HepG2 (cell line): ENCODE results near the gene SMURF2. TPM values are rescaled to one million over a fixed set of nuclear protein-coding genes. Genes with fewer than 3 reads are reported as not detected.

Source experiments
- ATAC-seq: fragments of 200-7000 bp; cut with Tn5 transposase; 3 replicates; pipeline ENCODE4 v1.9.1; 2020; ENCODE audit warnings: mild to moderate bottlenecking, moderate library complexity
- BruUV-seq: library from RNA; stranded (reverse); fragments of 400-500 nt; replicated peaks from 2 replicates; lab custom pipeline; 2021; lab: Mats Ljungman, UMichigan
- CTCF ChIA-PET: fragments of 300-600 bp; formaldehyde crosslinking; extraction: SDS; loops from one replicate; lab custom pipeline; 2021; ENCODE audit warnings: low total read pairs, inconsistent platforms, low intra/inter-chr PET ratio; lab: Yijun Ruan, JAX
- POLR2A ChIA-PET: fragments of 350-600 bp; sonication (Branson Sonifier 250); formaldehyde crosslinking; loops from one replicate; lab custom pipeline; 2020; ENCODE audit warnings: antibody characterized with exemption, inconsistent platforms; lab: Yijun Ruan, JAX
- DNase-seq: peaks from one replicate; pipeline ENCODE4 v3.0.0-alpha.2; 2015; ENCODE audit warnings: low spot score
- FAIRE-seq: peaks from 3 replicates; lab custom pipeline; 2011; peaks lifted over from hg19 to GRCh38; lab: Jason Lieb, UNC
- H2AFZ ChIP-seq: one replicate; pipeline ENCODE4 v1.6.1; 2011; ENCODE audit warnings: low read length, inconsistent platforms
- H3K27ac ChIP-seq: fragments of 300-600 bp; 3 replicates; pipeline ENCODE4 v1.8.0; 2011; ENCODE audit warnings: mixed run types, mild to moderate bottlenecking, mixed read lengths, low read length, inconsistent platforms; ENCODE audit not compliant: insufficient read depth; ENCODE audit errors: extremely low read length
- H3K27me3 ChIP-seq, 2 experiments: fragments of 200-600 bp in 1 of 2; 2 replicates in 1 of 2; 3 replicates in 1 of 2; pipeline versions ENCODE4 v1.6.0 to v1.8.0; 2011; ENCODE audit warnings: low read length in 2 of 2, mild to moderate bottlenecking in 2 of 2, moderate library complexity in 2 of 2, inconsistent platforms in 1 of 2; ENCODE audit not compliant: insufficient read depth in 2 of 2, control insufficient read depth in 1 of 2
- H3K36me3 ChIP-seq, 2 experiments: fragments of 200-600 bp in 1 of 2; replicated peaks in 1 of 2; 2 replicates in 1 of 2; 3 replicates in 1 of 2; pipeline versions ENCODE4 v1.5.1 to v1.8.0; 2011; ENCODE audit warnings: low read length in 2 of 2, inconsistent platforms in 1 of 2; ENCODE audit not compliant: insufficient read depth in 2 of 2, control insufficient read depth in 1 of 2
- H3K4me1 ChIP-seq: 2 replicates; pipeline ENCODE4 v1.5.1; 2012; ENCODE audit warnings: low read length, inconsistent platforms; ENCODE audit not compliant: insufficient read depth
- H3K4me2 ChIP-seq: 2 replicates; pipeline ENCODE4 v1.6.0; 2011; ENCODE audit warnings: low read depth, low read length, inconsistent platforms
- H3K4me3 ChIP-seq, 3 experiments: fragments of 200-600 bp in 1 of 3; sonication (generic), shearing (Covaris generic) in 1 of 3; replicated peaks in 1 of 3; 2 replicates each; pipeline ENCODE4 v1.5.1; 2011 to 2016; ENCODE audit warnings: low read length in 3 of 3, inconsistent platforms in 2 of 3, low read depth in 2 of 3, mild to moderate bottlenecking in 2 of 3, control low read depth in 1 of 3, mixed read lengths in 1 of 3; ENCODE audit not compliant: insufficient read depth in 1 of 3
- H3K79me2 ChIP-seq: one replicate; pipeline ENCODE4 v1.6.1; 2011; ENCODE audit warnings: low read length, inconsistent platforms; ENCODE audit not compliant: insufficient read depth
- H3K9ac ChIP-seq: 2 replicates; pipeline ENCODE4 v1.6.0; 2011; ENCODE audit warnings: mild to moderate bottlenecking, low read depth, low read length, inconsistent platforms; ENCODE audit not compliant: insufficient read depth
- H3K9me3 ChIP-seq: 2 replicates; pipeline ENCODE4 v1.5.1; 2012; ENCODE audit warnings: mild to moderate bottlenecking, low read length
- H4K20me1 ChIP-seq: 2 replicates; pipeline ENCODE4 v1.6.0; 2011; ENCODE audit warnings: inconsistent platforms, mild to moderate bottlenecking, low read length, moderate library complexity; ENCODE audit not compliant: insufficient read depth
- ARID3A ChIP-seq: IDR thresholded peaks from 2 replicates; pipeline ENCODE4 v1.6.1; 2012; ENCODE audit warnings: low read depth, low read length, improper control_type of control experiment
- BRF2 ChIP-seq: sonication (generic); formaldehyde crosslinking; IDR thresholded peaks from 2 replicates; pipeline ENCODE4 v1.8.1; 2022; ENCODE audit warnings: mild to moderate bottlenecking, missing genetic modification reagents
- CHD4 ChIP-seq: fragments of 200-600 bp; sonication (generic); IDR thresholded peaks from 2 replicates; pipeline ENCODE4 v1.7.0; 2017; ENCODE audit warnings: mild to moderate bottlenecking, low read length, borderline replicate concordance
- HMGA1 ChIP-seq: sonication (generic); formaldehyde crosslinking; conservative IDR thresholded peaks from 2 replicates; pipeline ENCODE4 v1.4.0; 2020; ENCODE audit warnings: missing genetic modification reagents
- MAFF ChIP-seq: IDR thresholded peaks from 2 replicates; pipeline ENCODE4 v1.6.1; 2011; ENCODE audit warnings: low read depth, low read length, improper control_type of control experiment
- MAFK ChIP-seq, 2 experiments: IDR thresholded peaks in 1 of 2; conservative IDR thresholded peaks in 1 of 2; 2 replicates each; pipeline ENCODE4 v1.6.1; 2011; ENCODE audit warnings: improper control_type of control experiment in 2 of 2, low read length in 2 of 2
- NFE2L2 ChIP-seq: fragments of 150-350 bp; IDR thresholded peaks from 2 replicates; pipeline ENCODE4 v1.6.1; 2014; ENCODE audit warnings: low read length
- RFX3 ChIP-seq: IDR thresholded peaks from 2 replicates; pipeline ENCODE4 v1.6.1; 2016; ENCODE audit warnings: missing biosample characterization, missing genetic modification reagents
- SNAPC5 ChIP-seq: sonication (generic); formaldehyde crosslinking; IDR thresholded peaks from 2 replicates; pipeline ENCODE4 v1.8.1; 2023; ENCODE audit warnings: mild to moderate bottlenecking, missing genetic modification reagents, borderline replicate concordance
- ZBTB34 ChIP-seq: sonication (generic); formaldehyde crosslinking; IDR thresholded peaks from 2 replicates; pipeline ENCODE4 v1.8.0; 2022; ENCODE audit warnings: mild to moderate bottlenecking, missing genetic modification reagents
- ZNF350 ChIP-seq: sonication (generic); formaldehyde crosslinking; IDR thresholded peaks from 2 replicates; pipeline ENCODE4 v1.4.0; 2020; ENCODE audit warnings: mild to moderate bottlenecking, low read depth, missing genetic modification reagents, borderline replicate concordance
- ZNF547 ChIP-seq: sonication (generic); formaldehyde crosslinking; IDR thresholded peaks from 2 replicates; pipeline ENCODE4 v1.5.1; 2020; ENCODE audit warnings: mild to moderate bottlenecking, missing genetic modification reagents
- ZNF572 ChIP-seq: sonication (generic); formaldehyde crosslinking; IDR thresholded peaks from 2 replicates; pipeline ENCODE4 v1.5.1; 2020; ENCODE audit warnings: mild to moderate bottlenecking, missing genetic modification reagents
- ZNF775 ChIP-seq: sonication (generic); formaldehyde crosslinking; IDR thresholded peaks from 2 replicates; pipeline ENCODE4 v1.4.0; 2020; ENCODE audit warnings: missing genetic modification reagents, mild to moderate bottlenecking, moderate library complexity, borderline replicate concordance
- ZXDC ChIP-seq: sonication (generic); formaldehyde crosslinking; IDR thresholded peaks from 2 replicates; pipeline ENCODE4 v1.5.0; 2020; ENCODE audit warnings: mild to moderate bottlenecking, missing genetic modification reagents
- WGBS: methylation state at CpG from one replicate; pipeline ENCODE4 v1.1.6; 2017; ENCODE audit warnings: low lambda C conversion rate; 5-methylcytosine and 5-hydroxymethylcytosine counted together
- in situ Hi-C: cut with HindIII; loops from 2 replicates; pipeline ENCODE4 v1.10.0; 2017; ENCODE audit warnings: low pct_unique_long_range_greater_than_20kb; ENCODE audit not compliant: extremely low pct_ligation_motif_present
- intact Hi-C: fragments of 100-400 bp; cut with micrococcal nuclease; formaldehyde crosslinking; loops from one replicate; pipeline ENCODE4 v1.10.0; 2022; ENCODE audit not compliant: unreplicated experiment
- polyA plus RNA-seq, 8 experiments: library from polyadenylated mRNA; depleted of rRNA in 3 of 8; stranded (reverse) in 7 of 8; unstranded in 1 of 8; fragments of >200 nt; fragmentation: Illumina TruSeq in 4 of 8; extraction: Trizol in 4 of 8; gene quantifications; 2 replicates each; pipeline versions ENCODE4 v1.2.1 to v1.2.3, GENCODE V29; 2011 to 2016; ENCODE audit warnings: low read depth in 4 of 8, missing spikeins in 1 of 8, mixed read lengths in 1 of 8; ENCODE audit not compliant: insufficient read depth in 1 of 8
- total RNA-seq, 5 experiments: library from RNA; depleted of rRNA; stranded (reverse); fragments of >200 nt; fragmentation: Illumina TruSeq; extraction: Trizol; gene quantifications; 2 replicates each; pipeline ENCODE4 v1.2.3, GENCODE V29; 2016; ENCODE audit warnings: low read depth in 1 of 5

SMURF2 gene
- total and polyA plus RNA-seq, 2 of the 13 experiments (the other 11 are each of a cell fraction or from before 2014, with no cell fraction given), result 14.9 to 24.3 TPM

- Histone ChIP-seq H3K27me3 (no peaks in the 10 kb centered on the region), H2AFZ (no peak overlapping the region), H3K4me2 (no peak overlapping the region), H3K79me2 (no peaks in the 10 kb centered on the region), H3K9me3 (no peaks in the 10 kb centered on the region), H3K9ac (no peak overlapping the region), H4K20me1 (no peaks in the 10 kb centered on the region; the same call in 1 of the 2 replicates), H3K4me3 (no peak overlapping the region), H3K27ac (no peak overlapping the region), H3K4me1 (peaks cover 4% of the 10 kb centered on the region; the same call in 1 of the 2 replicates), H3K36me3 (peaks cover 4 to 18% of the 10 kb centered on the region in 2 experiments; a peak in 3 of 5 replicates)
- TF ChIP-seq ZNF775 (no peak), MAFK (conservative IDR thresholded peaks at IDR 0.05 in 1 of 2, IDR thresholded peaks at IDR 0.05 in 1 of 2; ENCODE audit: low read length in 2 of 2) (peak; percentile 90 to 93), RFX3 (CRISPR knock-in tag) (no peak), ZXDC (CRISPR knock-in tag) (no peak), ARID3A (no peak), NFE2L2 (no peak), SNAPC5 (no peak), ZNF572 (CRISPR knock-in tag) (no peak), ZBTB34 (CRISPR knock-in tag) (no peak), ZNF547 (no peak), MAFF (peak; percentile 89), BRF2 (CRISPR knock-in tag) (no peak), ZNF350 (no peak), HMGA1 (CRISPR knock-in tag) (no peak), CHD4 (no peak)
- FAIRE-seq (no peak), DNase-seq (no peak), ATAC-seq (no peak)
- CTCF ChIA-PET, result no interaction called here
- in situ Hi-C loops (loop anchor here (25.0 kb wide), 1 partner anchor 93 kb away; no protein-coding TSS in a partner anchor), intact Hi-C loops (no loop called here)
- POLR2A ChIA-PET, result interaction anchor here (0.6 to 1.6 kb wide), 2 partner anchors 38 to 63 kb away, joined by 3 to 4 read pairs; partner anchors contain the start of gene CEP95
- WGBS, result 94% methylated on average over 2 of the region's 2 CpGs
- no TSS peak for BruUV-seq
These were observed 117.4 kb downstream of the SMURF2 start for GRCh38 chr17:64544742-64545141.
